Smooth muscle cell (in vitro differentiated cells): ENCODE measurements around the gene RALBP1. TPM values are rescaled to one million over a fixed set of nuclear protein-coding genes. Genes with fewer than 3 reads are reported as not detected.

ENCODE experiments used
- DNase-seq: peaks from one replicate; lab custom pipeline; 2025; ENCODE audit not compliant: unreplicated experiment; lab: John Stamatoyannopoulos, UW
- H2AFZ ChIP-seq: fragments of 200-600 bp; sonication (generic); 2 replicates; pipeline ENCODE4 v1.6.0; 2016; ENCODE audit warnings: antibody characterized with exemption, low read depth, mild to moderate bottlenecking
- H3F3A ChIP-seq: fragments of 200-600 bp; sonication (generic); 2 replicates; pipeline ENCODE4 v1.6.0; 2017; ENCODE audit warnings: antibody characterized with exemption, low read depth
- H3K27ac ChIP-seq: fragments of 200-600 bp; sonication (generic); 2 replicates; pipeline ENCODE4 v1.5.1; 2016; ENCODE audit warnings: low read depth, mild to moderate bottlenecking
- H3K27me3 ChIP-seq: fragments of 200-600 bp; sonication (generic); 2 replicates; pipeline ENCODE4 v1.6.1; 2016; ENCODE audit warnings: low read depth, mild to moderate bottlenecking
- H3K36me3 ChIP-seq: fragments of 200-600 bp; sonication (generic); 2 replicates; pipeline ENCODE4 v1.5.1; 2016; ENCODE audit warnings: low read depth
- H3K4me1 ChIP-seq: fragments of 200-600 bp; sonication (generic); 2 replicates; pipeline ENCODE4 v1.5.1; 2016; ENCODE audit warnings: low read depth
- H3K4me2 ChIP-seq: fragments of 200-600 bp; sonication (generic); 2 replicates; pipeline ENCODE4 v1.6.0; 2016; ENCODE audit warnings: mild to moderate bottlenecking
- H3K4me3 ChIP-seq: fragments of 200-600 bp; sonication (generic); 2 replicates; pipeline ENCODE4 v1.5.1; 2016; ENCODE audit warnings: mild to moderate bottlenecking
- H3K79me2 ChIP-seq: fragments of 200-600 bp; sonication (generic); 2 replicates; pipeline ENCODE4 v1.6.0; 2016; ENCODE audit warnings: low read depth, mild to moderate bottlenecking
- H3K9ac ChIP-seq: fragments of 200-600 bp; sonication (generic); 2 replicates; pipeline ENCODE4 v1.6.0; 2016; ENCODE audit warnings: low read depth
- H3K9me3 ChIP-seq: fragments of 200-600 bp; sonication (generic); replicated peaks from 2 replicates; pipeline ENCODE4 v1.5.1; 2016; ENCODE audit warnings: low read depth
- H4K20me1 ChIP-seq: fragments of 200-600 bp; sonication (generic); 2 replicates; pipeline ENCODE4 v1.6.0; 2016; ENCODE audit warnings: low read depth
- CTCF ChIP-seq: fragments of 200-600 bp; sonication (generic); IDR thresholded peaks from 2 replicates; pipeline ENCODE4 v1.5.1; 2017; ENCODE audit warnings: borderline replicate concordance, mild to moderate bottlenecking, antibody characterized with exemption; ENCODE audit not compliant: insufficient read depth, poor library complexity, severe bottlenecking
- WGBS: methylation state at CpG from one replicate; pipeline ENCODE4 v1.1.7; 2016; ENCODE audit warnings: low lambda C conversion rate; 5-methylcytosine and 5-hydroxymethylcytosine counted together
- polyA plus RNA-seq: library from polyadenylated mRNA; unstranded; fragments of >200 nt; fragmentation: Nextera tagmentation; extraction: Ambion mirVana; gene quantifications from 2 replicates; pipeline ENCODE4 v1.2.1, GENCODE V29; 2016
- total RNA-seq: library from RNA; depleted of rRNA; stranded (reverse); fragments of >200 nt; gene quantifications from 2 replicates; pipeline ENCODE4 v1.2.3, GENCODE V29; 2014

RALBP1 gene
- total and polyA plus RNA-seq, 2 experiments from 2014 or later = 33.3 to 33.6 TPM

GRCh38 chr18:9545029-9545428, 69.7 kb downstream of the RALBP1 start:
- TF ChIP-seq CTCF = no peak
- no peak overlapping the region for H3K27ac ChIP-seq
- no peak overlapping the region for H2AFZ ChIP-seq
- no peak for DNase-seq
- peaks cover 17% of the 10 kb centered on the region for H3K36me3 ChIP-seq
- no peaks in the 10 kb centered on the region for H3K9me3 ChIP-seq
- H3F3A ChIP-seq = no peaks in the 10 kb centered on the region
- no peak overlapping the region for H3K9ac ChIP-seq
- WGBS = 95% methylated on average over 5 of the region's 5 CpGs
- H3K27me3 ChIP-seq = no peaks in the 10 kb centered on the region
- no peaks in the 10 kb centered on the region for H3K4me1 ChIP-seq
- H3K79me2 ChIP-seq = no peaks in the 10 kb centered on the region
- peaks cover 8% of the 10 kb centered on the region for H4K20me1 ChIP-seq
- no peak overlapping the region for H3K4me2 ChIP-seq
- H3K4me3 ChIP-seq = no peak overlapping the region

- no peak for TF ChIP-seq CTCF
- no peak for DNase-seq
- no peaks in the 10 kb centered on the region for H3K4me1 ChIP-seq
- H4K20me1 ChIP-seq = peaks cover 21% of the 10 kb centered on the region
- no peaks in the 10 kb centered on the region for H3K27me3 ChIP-seq
- H3K79me2 ChIP-seq = no peaks in the 10 kb centered on the region
- H2AFZ ChIP-seq = no peak overlapping the region
- no peak overlapping the region for H3K9ac ChIP-seq
- no peak overlapping the region for H3K27ac ChIP-seq
- peaks cover 27% of the 10 kb centered on the region for H3K36me3 ChIP-seq
- no peaks in the 10 kb centered on the region for H3K9me3 ChIP-seq
- WGBS = 96% methylated on average over 6 of the region's 6 CpGs
- H3K4me3 ChIP-seq = no peak overlapping the region
- no peaks in the 10 kb centered on the region for H3F3A ChIP-seq
- no peak overlapping the region for H3K4me2 ChIP-seq
Measured at GRCh38 chr18:9546468-9546867, 71.2 kb downstream of the RALBP1 start.

- no peak overlapping the region for H3K4me3 ChIP-seq
- no peak overlapping the region for H2AFZ ChIP-seq
- DNase-seq = no peak
- H3K4me1 ChIP-seq = no peaks in the 10 kb centered on the region
- H3K4me2 ChIP-seq = no peak overlapping the region
- peaks cover 31% of the 10 kb centered on the region for H4K20me1 ChIP-seq
- H3K36me3 ChIP-seq = peaks cover 29% of the 10 kb centered on the region
- no peaks in the 10 kb centered on the region for H3F3A ChIP-seq
- peaks cover 3% of the 10 kb centered on the region for H3K79me2 ChIP-seq
- no peak overlapping the region for H3K27ac ChIP-seq
- H3K27me3 ChIP-seq = no peaks in the 10 kb centered on the region
- TF ChIP-seq CTCF = no peak
- WGBS = 98% methylated on average over 7 of the region's 7 CpGs
- H3K9me3 ChIP-seq = no peaks in the 10 kb centered on the region
- no peak overlapping the region for H3K9ac ChIP-seq
Measured at GRCh38 chr18:9547782-9548181, 72.5 kb downstream of the RALBP1 start.

- Histone ChIP-seq H2AFZ (no peak overlapping the region), H3K36me3 (peaks cover 42% of the 10 kb centered on the region), H4K20me1 (peaks cover 31% of the 10 kb centered on the region), H3K4me3 (no peak overlapping the region), H3K4me1 (no peaks in the 10 kb centered on the region), H3K9me3 (no peaks in the 10 kb centered on the region), H3K27ac (no peak overlapping the region), H3F3A (no peaks in the 10 kb centered on the region), H3K4me2 (no peak overlapping the region), H3K9ac (no peak overlapping the region), H3K79me2 (peaks cover 10% of the 10 kb centered on the region), H3K27me3 (no peaks in the 10 kb centered on the region)
- 99% methylated on average over 7 of the region's 7 CpGs for WGBS
- TF ChIP-seq CTCF = no peak
- no peak for DNase-seq
Measured at GRCh38 chr18:9549405-9549804, 74.1 kb downstream of the RALBP1 start.
